ENCODE measurements around the gene FOXD1.

GRCh38 chr5:73422164-73422563 is 26.4 kb downstream of the FOXD1 start:
- TF ChIP-seq EZH2phosphoT487 (IDR thresholded peaks at IDR 0.05; ENCODE audit: low read depth, severe bottlenecking, unreplicated experiment), result no peak
- TF ChIP-seq CTCF (IDR thresholded peaks at IDR 0.05; ENCODE audit: poor library complexity), result no peak
- no peak for TF ChIP-seq EZH2 (IDR thresholded peaks at IDR 0.05; ENCODE audit: borderline replicate concordance)

Measured in hepatocyte (in vitro differentiated cells).